Lower lobe of right lung (tissue), 2 donors: ENCODE data around the gene CDKN3. TPM values are rescaled to one million over a fixed set of nuclear protein-coding genes. Genes with fewer than 3 reads are reported as not detected.
"Not testable (repeated sequence)": the region's sequence is repeated elsewhere in the genome, so short reads cannot be mapped to it uniquely, and the experiment has no call there.

Source experiments
- ATAC-seq, 2 donors: fragments of 200-7000 bp; cut with Tn5 transposase; one replicate each; pipeline ENCODE4 v1.9.1; 2020 to 2022; ENCODE audit warnings: mild to moderate bottlenecking in 2 of 2, moderate library complexity in 2 of 2
- DNase-seq: peaks from one replicate; pipeline ENCODE4 v3.0.0-alpha.2; 2020
- H3K27ac ChIP-seq: fragments of 200-600 bp; one replicate; pipeline ENCODE4 v1.8.0; 2022
- H3K27me3 ChIP-seq: fragments of 200-600 bp; one replicate; pipeline ENCODE4 v1.8.0; 2022; ENCODE audit warnings: low read depth
- H3K36me3 ChIP-seq: fragments of 200-600 bp; one replicate; pipeline ENCODE4 v1.8.0; 2022; ENCODE audit warnings: mild to moderate bottlenecking
- H3K4me1 ChIP-seq: fragments of 200-600 bp; one replicate; pipeline ENCODE4 v1.8.0; 2022
- H3K4me3 ChIP-seq: fragments of 200-600 bp; one replicate; pipeline ENCODE4 v1.8.0; 2022; ENCODE audit warnings: mild to moderate bottlenecking
- H3K9me3 ChIP-seq: fragments of 200-600 bp; one replicate; pipeline ENCODE4 v1.8.0; 2022
- intact Hi-C: fragments of 100-400 bp; cut with DNase I; formaldehyde crosslinking; loops from one replicate; pipeline ENCODE4 v1.11.0; 2022
- total RNA-seq: library from RNA; stranded (reverse); fragmentation: NEBNext Ultra II Directional; extraction: Animal tissue kit (Norgen Biotek cat#: 25700); gene quantifications from one replicate; pipeline ENCODE4 v1.2.1, GENCODE V29; 2021
- TF ChIP-seq, protein P1 (sequence below): fragments of 200-600 bp; IDR thresholded peaks from one replicate; pipeline ENCODE4 v1.8.0; 2022; ENCODE audit warnings: antibody characterized with exemption, mild to moderate bottlenecking
- donor health status: DM: no; HTN: yes; CAD: no; lungs with severe emphysema.

The CDKN3 gene
- total RNA-seq, 1 donor from 2014 or later = 1.9 TPM

DNA sequence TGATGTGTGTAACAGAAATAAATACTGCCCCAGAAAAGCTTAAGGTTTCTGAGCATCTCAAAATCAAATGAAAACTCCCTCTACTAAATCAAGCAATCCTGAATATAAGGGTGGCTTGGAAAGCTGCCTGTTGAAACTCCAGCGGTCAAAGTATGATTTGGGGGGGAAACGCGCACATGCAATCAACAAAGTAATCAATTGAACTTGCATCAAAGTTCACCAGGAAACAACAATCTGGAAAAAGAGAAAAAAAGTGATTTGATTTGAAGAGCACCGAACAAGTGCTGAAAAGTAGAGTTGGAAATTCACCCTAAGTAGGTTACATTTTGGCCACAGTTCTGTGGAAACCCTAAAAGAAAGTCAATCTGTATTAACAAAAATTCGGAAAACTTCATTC, 43.7 kb downstream of the CDKN3 start:
- TF ChIP-seq, protein P1, sequence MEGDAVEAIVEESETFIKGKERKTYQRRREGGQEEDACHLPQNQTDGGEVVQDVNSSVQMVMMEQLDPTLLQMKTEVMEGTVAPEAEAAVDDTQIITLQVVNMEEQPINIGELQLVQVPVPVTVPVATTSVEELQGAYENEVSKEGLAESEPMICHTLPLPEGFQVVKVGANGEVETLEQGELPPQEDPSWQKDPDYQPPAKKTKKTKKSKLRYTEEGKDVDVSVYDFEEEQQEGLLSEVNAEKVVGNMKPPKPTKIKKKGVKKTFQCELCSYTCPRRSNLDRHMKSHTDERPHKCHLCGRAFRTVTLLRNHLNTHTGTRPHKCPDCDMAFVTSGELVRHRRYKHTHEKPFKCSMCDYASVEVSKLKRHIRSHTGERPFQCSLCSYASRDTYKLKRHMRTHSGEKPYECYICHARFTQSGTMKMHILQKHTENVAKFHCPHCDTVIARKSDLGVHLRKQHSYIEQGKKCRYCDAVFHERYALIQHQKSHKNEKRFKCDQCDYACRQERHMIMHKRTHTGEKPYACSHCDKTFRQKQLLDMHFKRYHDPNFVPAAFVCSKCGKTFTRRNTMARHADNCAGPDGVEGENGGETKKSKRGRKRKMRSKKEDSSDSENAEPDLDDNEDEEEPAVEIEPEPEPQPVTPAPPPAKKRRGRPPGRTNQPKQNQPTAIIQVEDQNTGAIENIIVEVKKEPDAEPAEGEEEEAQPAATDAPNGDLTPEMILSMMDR = no peak
- H3K9me3 ChIP-seq = no peaks in the 10 kb centered on the region

DNA sequence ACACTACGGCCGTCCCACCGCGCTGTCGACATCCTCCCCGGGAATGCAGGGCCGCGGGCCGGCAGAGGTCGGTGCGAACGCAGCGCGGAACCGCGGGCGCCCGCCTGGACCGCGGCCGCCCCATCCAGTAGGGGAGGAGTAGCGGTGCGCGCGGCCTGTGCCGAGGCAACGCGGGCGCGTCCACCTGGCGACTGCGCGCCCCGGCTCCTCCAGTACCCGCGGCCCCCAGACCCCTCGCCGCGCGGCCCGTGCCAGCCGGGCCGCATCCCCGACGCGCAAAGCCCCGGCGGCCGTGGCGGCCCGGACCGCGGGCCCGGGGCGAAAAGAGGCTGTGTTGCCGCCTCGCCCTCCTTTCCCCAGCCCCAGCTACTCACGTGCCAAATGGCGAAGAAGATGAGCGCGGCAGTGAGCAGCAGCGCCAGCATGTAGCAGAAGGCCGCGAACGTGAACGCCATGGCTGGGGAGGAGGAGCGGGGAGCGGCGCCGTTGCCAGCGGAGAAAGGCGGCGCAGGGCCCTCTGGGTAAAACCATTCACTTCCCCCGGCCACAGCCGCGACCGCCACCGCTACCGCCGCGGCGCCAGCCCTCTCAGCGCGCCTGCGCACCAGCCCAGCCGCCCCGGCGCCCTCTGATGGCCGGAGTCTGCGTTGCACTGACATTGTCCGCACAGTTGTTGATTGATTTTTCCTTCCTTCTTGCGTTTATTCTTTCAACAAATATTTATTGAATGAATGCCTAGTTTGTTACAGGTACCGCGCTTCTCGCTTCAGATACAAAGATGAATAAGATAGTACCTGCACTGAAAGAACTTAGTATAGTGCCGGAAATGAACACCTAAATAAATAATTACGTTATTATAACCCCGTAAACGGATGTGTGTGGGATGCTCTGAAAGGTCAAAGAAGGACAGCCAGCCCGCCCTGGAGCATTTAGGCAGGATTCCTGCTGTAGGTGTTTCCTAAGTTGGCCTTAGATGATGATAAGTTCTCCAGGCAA, 44.4 kb downstream of the CDKN3 start, which contains the start of gene CNIH1:
Gene CNIH1 (minus strand): TSS at position 502 of the 996 bp plus-strand sequence. CDS start 47 bp downstream, at position 455.
- H3K9me3 ChIP-seq = no peaks in the 10 kb centered on the region
- intact Hi-C loops = no loop called here
- TF ChIP-seq, protein P1 = peak; percentile 92
- ATAC-seq (peak; percentile 99), DNase-seq (peak; percentile 95)
- H3K4me3 ChIP-seq = peak within 1 kb of the TSS; percentile 70
- H3K4me1 ChIP-seq = peaks cover 36% of the 10 kb centered on the region
- no peaks in the 10 kb centered on the region for H3K36me3 ChIP-seq
- no peaks in the 10 kb centered on the region for H3K27me3 ChIP-seq
- H3K27ac ChIP-seq = peak within 1 kb of the TSS; percentile 89

More for the DNA sequence above, 43.7 kb downstream of the CDKN3 start:
- Histone ChIP-seq H3K4me1 (peaks cover 43% of the 10 kb centered on the region), H3K36me3 (no peaks in the 10 kb centered on the region), H3K27me3 (no peaks in the 10 kb centered on the region), H3K27ac (peak overlapping the region; percentile 89), H3K4me3 (peak overlapping the region; percentile 70)
- DNase-seq (no peak), ATAC-seq (no peak)
- intact Hi-C loops = no loop called here

DNA sequence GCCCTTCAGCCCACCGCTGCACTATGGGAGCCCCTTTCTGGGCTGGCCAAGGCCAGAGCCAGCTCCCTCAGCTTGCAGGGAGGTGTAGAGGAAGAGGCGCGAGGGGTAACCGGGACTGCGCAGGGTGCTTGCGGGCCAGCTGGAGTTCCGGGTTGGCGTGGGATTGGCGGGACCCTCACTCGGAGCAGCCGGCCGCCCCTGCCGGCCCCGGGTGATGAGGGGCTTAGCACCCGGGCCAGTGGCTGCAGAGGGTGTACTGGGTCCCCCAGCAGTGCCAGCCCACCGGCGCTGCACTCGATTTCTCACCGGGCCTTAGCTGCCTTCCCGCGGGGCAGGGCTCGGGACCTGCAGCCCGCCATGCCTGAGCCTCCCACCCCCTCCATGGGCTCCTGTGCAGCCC, 46.2 kb downstream of the CDKN3 start:
- H3K27ac ChIP-seq, H3K4me3 ChIP-seq, ATAC-seq, H3K9me3 ChIP-seq, H3K36me3 ChIP-seq, H3K27me3 ChIP-seq, intact Hi-C loops: not testable (repeated sequence)
- peaks cover 25% of the 10 kb centered on the region for H3K4me1 ChIP-seq
- peak; percentile 36 for DNase-seq

DNA sequence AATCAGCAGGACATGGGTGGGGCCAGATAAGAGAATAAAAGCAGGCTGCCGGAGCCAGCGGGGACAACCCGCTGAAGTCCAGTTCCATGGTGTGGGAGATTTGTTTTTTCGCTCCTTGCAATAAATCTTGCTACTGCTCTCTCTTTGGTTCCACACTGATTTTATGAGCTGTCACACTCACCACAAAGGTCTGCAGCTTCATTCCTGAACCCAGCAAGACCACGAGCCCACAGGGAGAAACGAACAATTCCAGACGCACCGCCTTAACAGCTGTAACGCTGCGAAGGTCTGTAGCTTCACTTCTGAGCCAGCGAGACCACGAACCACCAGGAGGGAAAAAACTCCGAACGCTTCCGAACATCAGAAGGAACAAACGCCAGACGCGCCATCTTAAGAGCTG, 47.2 kb downstream of the CDKN3 start:
- no peak overlapping the region for H3K4me3 ChIP-seq
- peaks cover 21% of the 10 kb centered on the region for H3K4me1 ChIP-seq
- H3K27ac ChIP-seq = no peak overlapping the region
- no peak for ATAC-seq
- TF ChIP-seq, protein P1 = no peak
- DNase-seq = no peak
- no peaks in the 10 kb centered on the region for H3K9me3 ChIP-seq
- no peaks in the 10 kb centered on the region for H3K27me3 ChIP-seq
- H3K36me3 ChIP-seq = no peaks in the 10 kb centered on the region
- intact Hi-C loops = no loop called here

DNA sequence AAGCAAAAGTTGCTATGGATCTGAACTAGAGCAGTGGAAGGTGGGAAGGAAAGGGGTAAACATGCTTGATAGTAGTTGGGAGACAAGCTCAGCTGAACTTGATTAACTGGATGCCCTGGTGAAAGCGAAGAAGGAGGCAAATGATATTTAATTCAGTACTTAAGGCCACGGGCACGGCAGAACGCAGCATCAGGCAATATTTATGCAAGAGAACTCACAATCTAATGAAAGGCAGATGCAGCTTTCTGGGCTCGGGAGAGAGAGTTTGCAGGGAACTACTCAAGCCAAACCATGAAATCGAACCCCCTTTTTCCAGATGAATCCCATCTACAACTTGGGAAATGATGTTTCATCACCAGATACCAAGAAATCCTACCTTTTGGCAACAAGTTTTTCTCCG, 47.9 kb downstream of the CDKN3 start:
- ATAC-seq = no peak
- TF ChIP-seq, protein P1 = no peak
- no peaks in the 10 kb centered on the region for H3K36me3 ChIP-seq
- H3K9me3 ChIP-seq = no peaks in the 10 kb centered on the region
- H3K27ac ChIP-seq = no peak overlapping the region
- no peak overlapping the region for H3K4me3 ChIP-seq
- H3K27me3 ChIP-seq = no peaks in the 10 kb centered on the region
- intact Hi-C loops = no loop called here
- DNase-seq = no peak
- peaks cover 14% of the 10 kb centered on the region for H3K4me1 ChIP-seq

DNA sequence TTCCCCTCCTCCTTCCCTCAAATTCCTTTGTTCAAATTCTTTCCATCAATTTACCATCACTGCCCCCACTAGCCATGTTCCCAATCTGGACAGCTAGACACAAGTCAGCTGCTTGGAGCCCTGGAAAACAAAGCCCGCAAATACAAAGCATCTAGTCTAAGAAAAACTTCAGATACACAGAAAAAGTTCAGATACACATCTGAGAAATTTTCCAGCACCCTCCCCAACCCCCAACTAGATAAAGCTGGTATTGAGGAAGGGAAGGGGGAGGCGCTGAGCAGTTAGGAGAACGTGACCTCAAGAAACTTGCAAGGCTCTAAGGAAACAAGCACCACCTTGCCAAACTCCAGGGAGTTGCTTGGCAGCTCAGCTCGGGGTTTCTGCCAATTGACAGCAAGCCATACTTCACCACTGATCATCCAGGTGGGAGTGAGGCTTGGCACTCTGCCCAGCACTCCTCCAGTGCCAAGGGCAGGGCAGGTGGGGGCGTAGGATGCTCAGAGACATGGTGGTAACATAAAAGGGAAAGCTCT, 49.4 kb downstream of the CDKN3 start:
- H3K9me3 ChIP-seq = no peaks in the 10 kb centered on the region
- H3K36me3 ChIP-seq = no peaks in the 10 kb centered on the region
- peak; percentile 45 for DNase-seq
- peaks cover 4% of the 10 kb centered on the region for H3K4me1 ChIP-seq
- H3K4me3 ChIP-seq = no peak overlapping the region
- no peak overlapping the region for H3K27ac ChIP-seq
- TF ChIP-seq, protein P1 = no peak
- no peaks in the 10 kb centered on the region for H3K27me3 ChIP-seq
- intact Hi-C loops = no loop called here
- no peak for ATAC-seq
